ENCODE results near the gene JPH3.

GRCh38 chr16:87570938-87571867 lies 31.1 kb upstream of the JPH3 start:
- TF ChIP-seq GATA2 (IDR thresholded peaks at IDR 0.05; ENCODE audit: low read depth, low read length), result no peak
- TF ChIP-seq GATA3 (IDR thresholded peaks at IDR 0.05; ENCODE audit: low read depth, low read length), result no peak

All from SH-SY5Y (cell line).